ENCODE results near the gene HLA-E.
"Not testable (repeated sequence)": the region's sequence is repeated elsewhere in the genome, so short reads cannot be mapped to it uniquely, and the experiment has no call there.

DNA sequence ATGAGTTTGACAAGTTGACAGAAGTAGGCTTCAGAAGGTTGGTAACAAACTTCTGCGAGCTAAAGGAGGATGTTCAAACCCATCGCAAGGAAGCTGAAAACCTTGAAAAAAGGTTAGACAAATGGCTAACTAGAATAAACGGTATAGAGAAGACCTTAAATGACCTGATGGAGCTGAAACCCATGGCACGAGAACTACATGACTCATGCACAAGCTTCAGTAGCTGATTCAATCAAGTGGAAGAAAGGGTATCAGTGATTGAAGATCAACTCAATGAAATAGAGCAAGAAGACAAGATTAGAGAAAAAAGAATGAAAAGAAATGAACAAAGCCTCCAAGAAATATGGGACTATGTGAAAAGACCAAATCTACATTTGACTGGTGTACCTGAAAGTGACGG, 32.6 kb downstream of the HLA-E start:
- TF ChIP-seq, protein P1, sequence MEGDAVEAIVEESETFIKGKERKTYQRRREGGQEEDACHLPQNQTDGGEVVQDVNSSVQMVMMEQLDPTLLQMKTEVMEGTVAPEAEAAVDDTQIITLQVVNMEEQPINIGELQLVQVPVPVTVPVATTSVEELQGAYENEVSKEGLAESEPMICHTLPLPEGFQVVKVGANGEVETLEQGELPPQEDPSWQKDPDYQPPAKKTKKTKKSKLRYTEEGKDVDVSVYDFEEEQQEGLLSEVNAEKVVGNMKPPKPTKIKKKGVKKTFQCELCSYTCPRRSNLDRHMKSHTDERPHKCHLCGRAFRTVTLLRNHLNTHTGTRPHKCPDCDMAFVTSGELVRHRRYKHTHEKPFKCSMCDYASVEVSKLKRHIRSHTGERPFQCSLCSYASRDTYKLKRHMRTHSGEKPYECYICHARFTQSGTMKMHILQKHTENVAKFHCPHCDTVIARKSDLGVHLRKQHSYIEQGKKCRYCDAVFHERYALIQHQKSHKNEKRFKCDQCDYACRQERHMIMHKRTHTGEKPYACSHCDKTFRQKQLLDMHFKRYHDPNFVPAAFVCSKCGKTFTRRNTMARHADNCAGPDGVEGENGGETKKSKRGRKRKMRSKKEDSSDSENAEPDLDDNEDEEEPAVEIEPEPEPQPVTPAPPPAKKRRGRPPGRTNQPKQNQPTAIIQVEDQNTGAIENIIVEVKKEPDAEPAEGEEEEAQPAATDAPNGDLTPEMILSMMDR (conservative IDR thresholded peaks at IDR 0.05 in 1 of 2, IDR thresholded peaks at IDR 0.05 in 1 of 2; ENCODE audit: low read depth in 1 of 2, low read length in 2 of 2) = not testable (repeated sequence)
- TF ChIP-seq EZH2 (IDR thresholded peaks at IDR 0.05; ENCODE audit: low read length, missing control alignments) = not testable (repeated sequence)

All from fibroblast of lung (primary cell).